Activated naive CD4-positive, alpha-beta T cell treated with anti-CD3 and anti-CD28 coated beads, Interleukin-2, amount 10 ng/mL, durations not matched to agents 7 days and 5 days (primary cell): ENCODE results near the gene ZNF365.

ENCODE experiments used
- CTCF ChIA-PET: fragments of 350-600 bp; sonication (Branson Sonifier 250); formaldehyde crosslinking; loops from one replicate; lab custom pipeline; 2021; ENCODE audit warnings: antibody characterized with exemption; lab: Charles Lee
- DNase-seq: peaks from one replicate; pipeline ENCODE4 v3.0.0-alpha.2; 2020
- H3K27ac Mint-ChIP-seq: one replicate; pipeline ENCODE4 v1.8.0; 2021; ENCODE audit warnings: mild to moderate bottlenecking, moderate library complexity, mixed read lengths
- H3K27me3 Mint-ChIP-seq: one replicate; pipeline ENCODE4 v1.8.0; 2021; ENCODE audit warnings: mild to moderate bottlenecking, mixed read lengths
- H3K36me3 Mint-ChIP-seq: one replicate; pipeline ENCODE4 v1.8.0; 2021; ENCODE audit warnings: mixed read lengths
- H3K4me1 Mint-ChIP-seq: one replicate; pipeline ENCODE4 v1.8.0; 2021; ENCODE audit warnings: mixed read lengths
- H3K4me3 Mint-ChIP-seq: one replicate; pipeline ENCODE4 v1.8.0; 2021; ENCODE audit warnings: mild to moderate bottlenecking, moderate library complexity, mixed read lengths
- H3K9me3 Mint-ChIP-seq: one replicate; pipeline ENCODE4 v1.8.0; 2021; ENCODE audit warnings: mixed read lengths

The ZNF365 gene

DNA sequence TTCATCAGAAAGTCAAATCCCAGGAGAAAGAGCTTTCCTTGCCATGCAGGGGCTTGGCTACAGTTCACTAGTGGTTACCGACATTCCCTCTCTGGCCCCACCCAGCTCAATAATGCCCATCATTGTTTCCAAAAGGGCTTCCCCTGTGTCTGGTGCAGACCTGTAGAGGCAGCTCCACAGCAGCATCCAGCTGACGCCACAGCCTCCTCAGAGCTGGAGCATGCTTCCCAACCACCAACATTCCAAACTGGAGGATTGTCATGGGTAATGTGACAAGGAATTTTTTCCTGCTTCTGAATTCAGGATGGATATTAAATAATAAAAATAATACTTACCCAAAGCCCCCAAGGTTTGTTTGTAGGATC lies 77.4 kb downstream of the ZNF365 start:
- no peak for DNase-seq
- no peaks in the 10 kb centered on the region for H3K9me3 Mint-ChIP-seq
- H3K27ac Mint-ChIP-seq, result no peak overlapping the region
- peaks cover 5% of the 10 kb centered on the region for H3K4me1 Mint-ChIP-seq
- CTCF ChIA-PET, result interaction anchor here (0.8 kb wide), 1 partner anchor 12 kb away, joined by 4 read pairs; no protein-coding TSS in a partner anchor
- no peak overlapping the region for H3K4me3 Mint-ChIP-seq
- H3K27me3 Mint-ChIP-seq, result peaks cover 15% of the 10 kb centered on the region
- no peaks in the 10 kb centered on the region for H3K36me3 Mint-ChIP-seq
